DMS 273 treated with DMSO at 0.1 percent for 48 hours (cell line): ENCODE measurements around the gene PPP2R1B.
"Not testable (repeated sequence)": the region's sequence is repeated elsewhere in the genome, so short reads cannot be mapped to it uniquely, and the experiment has no call there.

Experiments
- DNase-seq: peaks from one replicate; lab custom pipeline; 2025; lab: John Stamatoyannopoulos, UW

Gene PPP2R1B

GRCh38 chr11:111765984-111766833 lies at the start of gene PPP2R1B:
Gene PPP2R1B (minus strand): TSS chr11:111766389. CDS start chr11:111766361, 28 bp downstream.
- peak; percentile 55 for DNase-seq

GRCh38 chr11:111815489-111815888 lies 49.3 kb upstream of the PPP2R1B start:
- DNase-seq: no peak

DNA sequence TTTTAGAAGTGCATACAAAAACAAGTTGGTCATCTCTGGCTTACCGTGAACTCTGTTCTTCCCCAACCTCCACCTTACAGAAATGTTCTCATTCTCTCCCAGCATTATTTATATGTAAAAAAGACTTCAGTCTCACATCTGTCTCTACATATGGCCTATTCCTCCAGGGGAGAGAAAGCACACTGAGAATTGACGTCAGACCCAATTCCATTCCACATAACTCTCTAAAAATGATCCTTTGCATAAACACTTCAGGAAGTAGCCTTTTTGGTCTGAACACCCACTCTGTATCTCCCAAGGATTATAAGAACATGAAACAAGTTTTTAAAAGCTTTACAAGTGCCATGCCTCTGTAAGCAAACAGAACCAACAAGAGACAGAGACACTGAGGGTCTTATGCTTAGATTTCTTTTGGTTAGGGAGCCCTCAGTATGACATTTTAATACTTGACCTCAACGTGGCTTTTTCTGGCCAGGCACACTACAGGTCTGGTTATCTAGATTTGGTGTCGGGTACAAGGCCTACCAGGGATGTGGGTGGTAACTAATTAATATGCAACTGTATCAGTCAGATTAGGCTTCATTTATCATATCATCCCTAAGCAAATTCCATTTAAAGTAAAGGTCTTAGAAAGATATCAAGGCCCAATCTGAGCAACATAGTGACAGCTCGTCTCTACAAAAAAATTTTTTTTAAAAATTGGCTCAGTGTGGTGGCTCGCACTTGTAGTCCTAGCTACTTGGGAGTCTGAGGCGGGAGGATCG lies 48.5 kb upstream of the PPP2R1B start:
- peak; percentile 83 for DNase-seq

DNA sequence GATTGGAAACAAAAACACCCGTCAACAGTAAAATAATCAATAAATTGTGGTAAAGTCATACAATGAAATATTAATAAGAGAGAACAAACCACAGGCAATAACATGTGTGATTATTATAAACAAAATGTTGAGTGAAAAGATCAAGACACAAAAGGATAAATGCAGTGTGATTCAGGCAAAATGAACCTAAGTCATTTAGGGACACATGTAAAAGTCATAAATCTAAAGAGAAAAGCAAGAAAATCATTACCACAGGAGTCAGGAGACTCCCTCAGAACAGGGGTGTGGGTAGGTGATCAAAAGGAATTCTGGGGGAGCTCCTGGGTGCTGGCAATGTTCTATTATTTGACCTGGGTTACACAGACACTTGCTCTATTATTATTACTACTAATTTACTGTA lies 47.9 kb upstream of the PPP2R1B start:
- no peak for DNase-seq

GRCh38 chr11:111812211-111812610 lies 46.0 kb upstream of the PPP2R1B start:
- DNase-seq: no peak

- no peak for DNase-seq
Measured at GRCh38 chr11:111811445-111811844, 45.3 kb upstream of the PPP2R1B start.

DNA sequence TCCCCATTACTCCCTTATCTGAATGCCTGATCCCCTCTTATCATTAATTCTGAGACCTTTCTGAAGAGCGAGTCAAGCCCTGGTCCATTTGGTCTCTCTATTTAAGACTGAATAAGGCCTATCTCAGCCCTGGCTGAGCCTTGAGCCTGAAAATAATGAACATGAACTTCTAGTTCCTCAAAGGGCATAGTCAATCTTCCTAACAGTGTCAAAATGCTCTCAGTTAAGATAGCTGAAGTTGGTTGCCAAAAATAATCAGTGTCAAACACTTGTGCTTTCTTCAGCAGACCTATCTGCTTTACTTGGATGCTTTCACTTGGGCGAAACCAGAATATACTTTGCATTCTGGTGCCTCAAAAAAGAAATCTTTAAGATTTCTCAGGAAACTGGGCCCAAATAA lies 42.6 kb upstream of the PPP2R1B start:
- no peak for DNase-seq

GRCh38 chr11:111808063-111808588 lies 41.9 kb upstream of the PPP2R1B start:
- no peak for DNase-seq

GRCh38 chr11:111807076-111807475 lies 40.9 kb upstream of the PPP2R1B start:
- DNase-seq: no peak

GRCh38 chr11:111801135-111801534 lies 34.9 kb upstream of the PPP2R1B start:
- DNase-seq: no peak

- DNase-seq: no peak
Measured at GRCh38 chr11:111798279-111798678, 32.1 kb upstream of the PPP2R1B start.

DNA sequence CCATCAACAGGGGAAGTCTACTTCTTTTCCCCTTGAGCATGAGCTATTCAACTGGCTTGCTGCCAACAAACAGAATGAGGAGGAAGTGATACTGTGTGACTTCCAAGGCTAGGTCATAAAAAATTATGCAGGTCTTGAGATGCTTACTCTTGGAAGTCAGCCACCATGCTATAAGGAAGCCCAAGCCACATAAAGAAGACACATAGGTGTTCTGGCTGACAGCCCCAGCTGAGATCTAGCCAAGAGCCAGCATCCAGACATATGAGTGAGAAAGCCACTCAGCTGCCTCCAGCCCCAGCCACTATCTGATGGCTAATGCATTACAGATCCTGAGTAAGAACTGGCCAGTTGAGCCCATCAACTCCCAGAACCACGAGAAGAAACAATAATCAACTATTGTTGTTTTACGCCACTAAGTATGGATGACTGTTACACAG lies 31.0 kb upstream of the PPP2R1B start:
- peak; percentile 89 for DNase-seq

GRCh38 chr11:111796696-111797095 lies 30.5 kb upstream of the PPP2R1B start:
- peak; percentile 89 for DNase-seq

- DNase-seq: no peak
Measured at GRCh38 chr11:111795334-111795985, 29.3 kb upstream of the PPP2R1B start.

DNA sequence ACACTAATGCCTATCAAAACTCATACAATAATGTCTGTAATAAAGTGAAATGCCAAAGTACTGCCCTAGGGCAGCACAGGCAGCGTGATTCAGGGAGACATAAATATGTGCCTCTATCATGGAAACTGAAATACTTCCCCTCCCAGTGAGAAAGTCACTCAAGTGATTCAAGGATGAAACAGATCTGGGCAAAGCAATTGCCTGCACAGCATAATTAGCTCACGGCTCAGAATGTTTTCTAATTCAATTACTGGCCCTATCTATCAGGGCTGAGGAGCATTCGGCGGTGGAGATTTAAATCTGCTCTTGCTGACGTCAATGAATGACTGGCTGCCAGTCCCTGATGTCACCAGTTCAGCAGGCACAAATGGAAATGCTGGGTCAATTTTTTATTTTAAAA lies 27.7 kb upstream of the PPP2R1B start:
- DNase-seq: no peak

DNA sequence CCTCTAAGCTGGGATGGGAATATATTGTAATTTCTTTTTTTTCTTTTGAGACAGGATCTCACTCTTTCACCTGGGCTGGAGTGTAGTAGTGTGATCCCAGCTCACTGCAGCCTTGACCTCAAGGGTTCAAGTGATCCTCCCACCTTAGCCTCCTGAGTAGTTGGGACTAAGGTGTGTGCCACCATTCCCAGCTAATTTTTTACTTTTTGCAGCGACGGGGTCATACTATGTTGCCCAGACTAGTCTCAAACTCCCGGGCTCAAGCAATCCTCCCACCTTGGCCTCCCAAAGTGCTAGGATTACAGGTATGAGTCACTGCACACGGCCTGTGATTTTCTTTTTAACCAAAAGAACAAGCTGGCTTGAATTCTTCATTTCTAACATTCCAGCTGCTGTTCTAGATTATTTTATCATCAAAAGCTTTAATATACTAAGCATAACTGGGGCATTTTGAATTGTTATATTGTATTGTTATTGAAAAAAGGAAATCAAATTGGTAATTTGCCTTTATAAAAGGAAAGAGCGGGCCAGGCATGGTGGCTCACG lies 26.8 kb upstream of the PPP2R1B start:
- DNase-seq: no peak

GRCh38 chr11:111792314-111792713 lies 26.1 kb upstream of the PPP2R1B start:
- DNase-seq: no peak

GRCh38 chr11:111788464-111788863 lies 22.3 kb upstream of the PPP2R1B start:
- DNase-seq: no peak

GRCh38 chr11:111788051-111788450 lies 21.9 kb upstream of the PPP2R1B start:
- DNase-seq: no peak

DNA sequence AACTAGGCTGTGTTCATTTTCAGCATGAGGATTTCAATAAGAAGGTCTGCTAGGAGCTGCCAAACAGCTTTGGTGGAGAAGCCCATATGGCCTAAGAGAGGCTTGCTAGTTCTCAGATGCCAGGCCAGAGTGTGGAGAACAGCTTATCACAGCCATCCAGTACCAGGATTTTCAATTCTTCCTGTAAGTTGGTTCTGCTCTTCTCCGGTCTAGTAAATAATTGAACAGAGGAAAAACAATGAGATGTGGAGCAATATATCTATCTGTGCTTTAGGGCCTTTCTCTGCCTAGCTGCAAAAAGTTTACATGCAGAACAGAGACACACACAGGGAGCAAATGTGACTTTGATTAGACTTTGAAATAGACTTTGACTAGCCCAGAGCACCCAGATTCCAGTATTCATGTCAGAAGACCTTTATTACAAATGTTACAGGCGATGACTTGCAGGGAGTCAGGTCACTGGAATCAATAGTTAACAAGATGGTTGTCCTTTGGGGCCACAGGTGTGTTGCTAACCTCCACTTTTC lies 19.8 kb upstream of the PPP2R1B start:
- DNase-seq: peak; percentile 29

DNA sequence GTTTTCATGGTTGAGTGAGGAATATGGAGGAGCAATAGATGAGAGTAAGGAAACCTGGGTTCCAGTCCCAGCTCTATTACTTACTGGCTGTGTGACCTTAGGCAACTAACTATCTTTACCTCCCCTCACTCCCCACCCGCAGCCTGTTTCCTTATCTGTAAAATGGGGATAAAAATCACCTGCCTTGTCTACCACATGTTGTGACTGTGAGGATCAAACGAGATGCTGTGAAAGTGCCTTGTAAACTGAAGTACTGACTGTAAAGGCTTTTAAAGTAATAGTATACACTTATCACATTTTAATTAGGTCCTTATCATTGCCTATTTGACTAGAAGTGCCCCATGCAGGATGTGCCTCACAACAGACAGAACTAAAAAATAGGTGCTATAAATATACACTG lies 18.9 kb upstream of the PPP2R1B start:
- no peak for DNase-seq

DNA sequence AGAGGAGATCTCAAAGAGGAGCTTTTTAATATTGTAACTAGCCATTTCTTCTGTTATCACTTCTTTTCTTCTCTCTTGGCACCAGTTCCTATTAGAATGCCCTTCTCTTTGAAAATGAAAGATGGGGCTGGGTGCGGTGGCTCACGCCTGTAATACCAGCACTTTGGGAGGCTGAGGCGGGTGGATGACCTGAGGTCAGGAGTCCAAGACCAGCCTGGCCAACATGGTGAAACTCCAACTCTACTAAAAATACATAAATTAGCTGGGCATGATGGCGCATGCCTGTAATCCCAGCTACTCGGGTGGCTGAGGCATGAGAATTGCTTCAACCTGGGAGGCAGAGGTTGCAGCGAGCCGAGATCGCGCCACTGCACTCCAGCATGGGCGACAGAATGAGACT lies 18.1 kb upstream of the PPP2R1B start:
- DNase-seq: not testable (repeated sequence)
